ENCODE measurements around the gene MRO. TPM values are rescaled to one million over a fixed set of nuclear protein-coding genes. Genes with fewer than 3 reads are reported as not detected.
A peak's percentile ranks its signal among the peaks of the same experiment; 100 is the strongest.

Gene MRO
- total RNA-seq (2021; fragmentation: NEBNext Ultra II Directional; extraction: Animal tissue kit (Norgen Biotek cat#: 25700)) (0.67 and 1.0 TPM in 2 replicates), polyA plus RNA-seq (2011; rRNA removed) (0.44 and 0.65 TPM in 2 replicates), polyA minus RNA-seq (2011; rRNA and poly(A)+ RNA removed) (0.28 and 1.3 TPM in 2 replicates)
- 0.59 TPM for polyA plus RNA-seq (2011; cell fraction: cytosol; rRNA removed)
- polyA plus RNA-seq (2011; cell fraction: nucleus; rRNA removed), result 0.46 TPM
- polyA plus RNA-seq (2012, experiment 1 of 2), result 0.42 to 2.2 TPM (median 0.77 TPM) in 4 replicates
- polyA plus RNA-seq (2012, experiment 2 of 2), result 0.21 TPM
- polyA plus RNA-seq (2013, experiment 1 of 2), result 1.0 TPM
- 0.77 TPM for polyA plus RNA-seq (2013, experiment 2 of 2)
- 0.95 TPM for polyA minus RNA-seq (2011; cell fraction: cytosol; rRNA and poly(A)+ RNA removed)
- 0.50 TPM for polyA minus RNA-seq (2011; cell fraction: nucleus; rRNA and poly(A)+ RNA removed)
- long read RNA-seq, experiment 1, result 0 reads
- long read RNA-seq, experiment 2, partial matches to known transcripts, result 0 of 1 reads
- long read RNA-seq, experiment 2, other reads (novel, unspliced or antisense), result 0 of 1 reads

GRCh38 chr18:50819728-50820378 is at the start of gene MRO:
Gene MRO (minus strand): TSS chr18:50820016. CDS start chr18:50809400, 10,616 bp downstream.
- peak within 1 kb of the TSS; percentile 98 for H4K91ac ChIP-seq (replicated peaks; ENCODE audit: insufficient read length, low read length)
- WGBS, 2 experiments (ENCODE audit: extremely low coverage in 1 of 2, insufficient coverage in 1 of 2, insufficient read length in 1 of 2, insufficient replicate concordance in 2 of 2, low coverage in 1 of 2, low lambda C conversion rate in 2 of 2, missing lambda C conversion rate in 1 of 2), result 10% methylated on average over 24 of the region's 24 CpGs; no CpG with 5 or more reads in 1 of the 2 experiments
- no peak within 1 kb of the TSS for H3K9ac ChIP-seq (replicated peaks in 1 of 4; ENCODE audit: extremely low read depth in 1 of 4, low read depth in 3 of 4, low read length in 3 of 4)
- 0 out of 2 replicates have a peak within 1 kb of the TSS, but pooled peaks have one; percentile 40 for H2BK20ac ChIP-seq (ENCODE audit: low read length)
- peak within 1 kb of the TSS; percentile 95 for H2AFZ ChIP-seq (ENCODE audit: low read length)
- peak within 1 kb of the TSS; percentile 66; the same call in 1 of the 2 replicates for H2BK5ac ChIP-seq (ENCODE audit: low read depth, low read length)
- peak within 1 kb of the TSS; percentile 24 to 78 for H3K4me2 ChIP-seq (ENCODE audit: insufficient read depth in 1 of 2, low read depth in 2 of 2, low read length in 2 of 2)
- H3K23ac ChIP-seq (ENCODE audit: insufficient read length), result no peak within 1 kb of the TSS
- H3K18ac ChIP-seq (ENCODE audit: extremely low read depth, low read length), result peak within 1 kb of the TSS; percentile 41; the same call in 1 of the 2 replicates
- H3K27me3 ChIP-seq (replicated peaks in 1 of 4; ENCODE audit: control insufficient read depth in 3 of 4, extremely low read depth in 1 of 4, insufficient read depth in 3 of 4, low read length in 3 of 4), result no peaks in the 10 kb centered on the region
- H3K23me2 ChIP-seq (ENCODE audit: low read depth, low read length), result peaks cover 7% of the 10 kb centered on the region; the same call in 1 of the 2 replicates
- no peaks in the 10 kb centered on the region for H3K9me3 ChIP-seq (ENCODE audit: insufficient read depth in 2 of 2, low read depth in 1 of 2, low read length in 1 of 2)
- H3K4me1 ChIP-seq (replicated peaks in 1 of 4; ENCODE audit: control insufficient read depth in 3 of 4, insufficient read depth in 4 of 4, low read length in 3 of 4), result peaks cover 3 to 12% (median 7%) of the 10 kb centered on the region in 4 experiments; a peak in 6 of 7 replicates
- peak; percentile 62 to 91 for DNase-seq (ENCODE audit: low read depth in 1 of 2, low spot score in 2 of 2)
- H3K36me3 ChIP-seq (ENCODE audit: control insufficient read depth in 2 of 4, insufficient read depth in 4 of 4, low read length in 3 of 4), result no peaks in the 10 kb centered on the region
- H2BK12ac ChIP-seq (ENCODE audit: low read depth, low read length), result peak within 1 kb of the TSS; percentile 95; the same call in 1 of the 2 replicates
- no peak within 1 kb of the TSS for H2AK5ac ChIP-seq (ENCODE audit: low read depth, low read length)
- H3K79me1 ChIP-seq (ENCODE audit: low read depth, low read length), result no peaks in the 10 kb centered on the region
- H4K20me1 ChIP-seq (replicated peaks in 1 of 2; ENCODE audit: control insufficient read depth in 1 of 2, insufficient read depth in 2 of 2, low read length in 2 of 2), result no peaks in the 10 kb centered on the region
- H3K79me2 ChIP-seq (ENCODE audit: control insufficient read depth in 1 of 2, insufficient read depth in 2 of 2, low read length in 2 of 2), result no peaks in the 10 kb centered on the region
- peak within 1 kb of the TSS; percentile 74 for H3K56ac ChIP-seq (replicated peaks; ENCODE audit: insufficient read length, low read depth, low read length)
- no peak within 1 kb of the TSS; the same call in 1 of the 2 replicates for H4K8ac ChIP-seq (ENCODE audit: extremely low read depth, insufficient read depth, low read length)
- ChIA-PET POLR2A (ENCODE audit: partially characterized antibody) (no interaction called here), CTCF (ENCODE audit: partially characterized antibody) (interaction anchor here (0.6 to 4.5 kb wide), 28 partner anchors 9 to 315 kb away, joined by 3 to 16 read pairs (median 4); no protein-coding TSS in a partner anchor)
- H3K4me3 ChIP-seq (ENCODE audit: extremely low read depth in 1 of 4, insufficient read depth in 2 of 4, low read depth in 3 of 4, low read length in 4 of 4), result peak within 1 kb of the TSS in 3 of 4 experiments; percentile 24 to 54 (median 41); a peak in 5 of 8 replicates
- no peak within 1 kb of the TSS for H4K5ac ChIP-seq (ENCODE audit: insufficient read length, low read depth, low read length)
- no peak within 1 kb of the TSS for H3K27ac ChIP-seq (ENCODE audit: low read depth, low read length)
- H3K4ac ChIP-seq (replicated peaks; ENCODE audit: insufficient read length, low read depth, low read length), result peak within 1 kb of the TSS; percentile 22
- H3K14ac ChIP-seq (ENCODE audit: insufficient read length), result no peak within 1 kb of the TSS
- FAIRE-seq, result peak; percentile 58
- H2BK120ac ChIP-seq (replicated peaks; ENCODE audit: low read depth, low read length), result peak within 1 kb of the TSS; percentile 89
- no peak within 1 kb of the TSS for H2BK15ac ChIP-seq (ENCODE audit: low read length)
- TF ChIP-seq CBX8 (IDR thresholded peaks at IDR 0.05; ENCODE audit: borderline replicate concordance, low read depth, low read length), result no peak
- no peak for TF ChIP-seq SUZ12 (IDR thresholded peaks at IDR 0.05; ENCODE audit: low read length)
- TF ChIP-seq RBBP5 (IDR thresholded peaks at IDR 0.05; ENCODE audit: borderline replicate concordance, low read depth, low read length), result 0 out of 2 replicates have a peak, but pooled peaks have one; percentile 37
- 0 out of 2 replicates have a peak, but pooled peaks have one; percentile 21 for TF ChIP-seq ATF2 (IDR thresholded peaks at IDR 0.05; ENCODE audit: low read length)
- no peak for TF ChIP-seq MAFK (IDR thresholded peaks at IDR 0.05; ENCODE audit: low read depth, low read length)
- no peak for TF ChIP-seq POU5F1 (IDR thresholded peaks at IDR 0.05; ENCODE audit: low read depth, low read length)
